OCI-LY7 (cell line): ENCODE measurements around the gene CDKAL1.

ENCODE experiments used
- CTCF ChIP-seq: fragments of 200-600 bp; sonication (generic); conservative IDR thresholded peaks from 2 replicates; pipeline ENCODE4 v1.5.1; 2014; ENCODE audit warnings: mild to moderate bottlenecking, antibody characterized with exemption, low read length, moderate library complexity, mixed read lengths
- EZH2phosphoT487 ChIP-seq: fragments of 200-600 bp; sonication (generic); IDR thresholded peaks from 2 replicates; pipeline ENCODE4 v1.6.1; 2018; ENCODE audit warnings: low read depth, borderline replicate concordance, mild to moderate bottlenecking, mixed run types, antibody characterized with exemption, low read length, moderate library complexity, mixed read lengths

DNA sequence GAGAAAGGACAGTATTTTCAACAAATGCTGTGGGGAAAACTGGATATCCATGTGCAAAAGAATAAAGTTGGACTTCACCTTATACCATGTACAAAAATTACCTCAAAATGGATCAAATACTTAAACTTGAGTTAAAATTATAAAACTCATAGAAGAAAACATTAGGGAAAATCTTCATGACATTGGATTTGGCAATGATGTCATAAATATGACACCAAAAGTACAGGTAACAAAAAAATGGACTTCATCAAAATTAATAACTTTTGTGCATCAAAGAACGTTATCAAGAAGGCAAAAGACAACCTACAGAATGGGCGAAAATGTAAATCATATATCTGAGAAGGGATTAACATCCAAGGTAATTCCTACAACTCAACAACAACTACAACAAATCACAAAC is 704.0 kb downstream of the CDKAL1 start:
- TF ChIP-seq CTCF (no peak), EZH2phosphoT487 (no peak)
